ENCODE data around the gene CACNB1. TPM values are rescaled to one million over a fixed set of nuclear protein-coding genes. Genes with fewer than 3 reads are reported as not detected.

CACNB1 gene
- polyA plus RNA-seq, 1 of the 3 experiments (the other 2 are of a cell fraction), result 7.4 TPM

GRCh38 chr17:39236450-39236927, 39.0 kb upstream of the CACNB1 start:
- Histone ChIP-seq H3K27me3 (ENCODE audit: insufficient read depth) (no peaks in the 10 kb centered on the region), H4K20me1 (ENCODE audit: insufficient read depth) (no peaks in the 10 kb centered on the region), H3K9ac (no peak overlapping the region), H3K4me1 (ENCODE audit: control insufficient read depth in 1 of 2, insufficient read depth in 2 of 2, low read depth in 1 of 2, low read length in 1 of 2) (peaks cover 7 to 23% of the 10 kb centered on the region in 2 experiments; a peak in 1 of 4 replicates), H3K4me3 (ENCODE audit: low read depth in 2 of 2, low read length in 1 of 2) (no peak overlapping the region), H3K79me2 (ENCODE audit: insufficient read depth) (no peaks in the 10 kb centered on the region), H3K4me2 (no peak overlapping the region), H3K9me2 (no peaks in the 10 kb centered on the region), H3F3A (replicated peaks; ENCODE audit: insufficient read depth) (no peaks in the 10 kb centered on the region), H3K27ac (ENCODE audit: low read depth in 2 of 2, low read length in 1 of 2) (no peak overlapping the region), H3K9me3 (no peaks in the 10 kb centered on the region), H3K36me3 (replicated peaks in 1 of 2; ENCODE audit: control insufficient read depth in 1 of 2, insufficient read depth in 2 of 2, low read length in 1 of 2) (no peaks in the 10 kb centered on the region), H2AFZ (ENCODE audit: low read depth) (no peak overlapping the region)
- TF ChIP-seq POLR2AphosphoS5 (IDR thresholded peaks at IDR 0.05; ENCODE audit: low read depth, low read length) (no peak), FOXJ3 (CRISPR knock-in tag; IDR thresholded peaks at IDR 0.05) (no peak), RAD21 (IDR thresholded peaks at IDR 0.05; ENCODE audit: low read length) (no peak), FOSL2 (IDR thresholded peaks at IDR 0.05; ENCODE audit: borderline replicate concordance, low read depth) (no peak), RXRA (IDR thresholded peaks at IDR 0.05; ENCODE audit: borderline replicate concordance, low read depth) (no peak), RCOR1 (IDR thresholded peaks at IDR 0.05; ENCODE audit: low read length) (no peak), RFX5 (IDR thresholded peaks at IDR 0.05; ENCODE audit: low read length) (no peak), MEF2A (IDR thresholded peaks at IDR 0.05; ENCODE audit: borderline replicate concordance, low read depth) (no peak), MXI1 (IDR thresholded peaks at IDR 0.05; ENCODE audit: low read depth, low read length) (no peak), TAF1 (IDR thresholded peaks at IDR 0.05; ENCODE audit: borderline replicate concordance, low read depth, low read length) (no peak), TCF12 (IDR thresholded peaks at IDR 0.05) (no peak), CHD2 (IDR thresholded peaks at IDR 0.05; ENCODE audit: low read length, partially characterized antibody) (no peak), GATA2 (CRISPR knock-in tag; IDR thresholded peaks at IDR 0.05) (no peak), JUND (IDR thresholded peaks at IDR 0.05) (no peak), TEAD4 (IDR thresholded peaks at IDR 0.05; ENCODE audit: borderline replicate concordance, insufficient read depth) (no peak), GABPA (IDR thresholded peaks at IDR 0.05; ENCODE audit: low read depth) (no peak), FOXM1 (IDR thresholded peaks at IDR 0.05; ENCODE audit: low read depth) (no peak)
- TF ChIP-seq, protein P1, sequence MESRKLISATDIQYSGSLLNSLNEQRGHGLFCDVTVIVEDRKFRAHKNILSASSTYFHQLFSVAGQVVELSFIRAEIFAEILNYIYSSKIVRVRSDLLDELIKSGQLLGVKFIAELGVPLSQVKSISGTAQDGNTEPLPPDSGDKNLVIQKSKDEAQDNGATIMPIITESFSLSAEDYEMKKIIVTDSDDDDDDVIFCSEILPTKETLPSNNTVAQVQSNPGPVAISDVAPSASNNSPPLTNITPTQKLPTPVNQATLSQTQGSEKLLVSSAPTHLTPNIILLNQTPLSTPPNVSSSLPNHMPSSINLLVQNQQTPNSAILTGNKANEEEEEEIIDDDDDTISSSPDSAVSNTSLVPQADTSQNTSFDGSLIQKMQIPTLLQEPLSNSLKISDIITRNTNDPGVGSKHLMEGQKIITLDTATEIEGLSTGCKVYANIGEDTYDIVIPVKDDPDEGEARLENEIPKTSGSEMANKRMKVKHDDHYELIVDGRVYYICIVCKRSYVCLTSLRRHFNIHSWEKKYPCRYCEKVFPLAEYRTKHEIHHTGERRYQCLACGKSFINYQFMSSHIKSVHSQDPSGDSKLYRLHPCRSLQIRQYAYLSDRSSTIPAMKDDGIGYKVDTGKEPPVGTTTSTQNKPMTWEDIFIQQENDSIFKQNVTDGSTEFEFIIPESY (IDR thresholded peaks at IDR 0.05; ENCODE audit: borderline replicate concordance, low read depth), result no peak
- TF ChIP-seq, protein P2, sequence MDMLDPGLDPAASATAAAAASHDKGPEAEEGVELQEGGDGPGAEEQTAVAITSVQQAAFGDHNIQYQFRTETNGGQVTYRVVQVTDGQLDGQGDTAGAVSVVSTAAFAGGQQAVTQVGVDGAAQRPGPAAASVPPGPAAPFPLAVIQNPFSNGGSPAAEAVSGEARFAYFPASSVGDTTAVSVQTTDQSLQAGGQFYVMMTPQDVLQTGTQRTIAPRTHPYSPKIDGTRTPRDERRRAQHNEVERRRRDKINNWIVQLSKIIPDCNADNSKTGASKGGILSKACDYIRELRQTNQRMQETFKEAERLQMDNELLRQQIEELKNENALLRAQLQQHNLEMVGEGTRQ (IDR thresholded peaks at IDR 0.05; ENCODE audit: borderline replicate concordance, low read depth, low read length), result no peak
- POLR2A ChIA-PET, result interaction anchor here (1.1 to 1.5 kb wide), 2 partner anchors 30 to 36 kb away, joined by 3 to 7 read pairs; partner anchors contain the start of gene RPL19
- no peak for DNase-seq
- 70% methylated on average over 5 of the region's 5 CpGs for WGBS (ENCODE audit: low lambda C conversion rate)
- CTCF ChIA-PET, result interaction anchor here (0.8 to 22.6 kb wide), 14 partner anchors 8 to 310 kb away, joined by 3 to 781 read pairs (median 6); partner anchors contain the start of genes CACNB1, RPL19 and STAC2
